Prostate gland (tissue), 2 donors: ENCODE measurements around the gene GPATCH8. TPM values are rescaled to one million over a fixed set of nuclear protein-coding genes. Genes with fewer than 3 reads are reported as not detected.
A peak's percentile ranks its signal among the peaks of the same experiment; 100 is the strongest.

Experiments used
- DNase-seq: peaks from one replicate; pipeline ENCODE4 v3.0.0-alpha.2; 2019; ENCODE audit warnings: low spot score
- H3K27ac ChIP-seq, 2 donors: fragments of 200-600 bp; sonication (generic); 2 replicates each; pipeline ENCODE4 v1.5.1; 2017 to 2019
- H3K27me3 ChIP-seq: fragments of 200-600 bp; sonication (generic); replicated peaks from 2 replicates; pipeline ENCODE4 v1.5.1; 2019; ENCODE audit not compliant: insufficient read depth
- H3K36me3 ChIP-seq, 2 donors: fragments of 200-600 bp; sonication (generic); 1 replicate in 1 of 2; 2 replicates in 1 of 2; pipeline versions ENCODE4 v1.5.1 to v1.8.1; 2017 to 2019
- H3K4me1 ChIP-seq: fragments of 200-600 bp; sonication (generic); replicated peaks from 2 replicates; pipeline ENCODE4 v1.5.1; 2019
- H3K4me3 ChIP-seq, 2 donors: fragments of 200-600 bp; sonication (generic); 2 replicates each; pipeline ENCODE4 v1.5.1; 2017 to 2019
- H3K9me3 ChIP-seq: fragments of 200-600 bp; sonication (generic); 2 replicates; pipeline ENCODE4 v1.5.1; 2017
- CTCF ChIP-seq, 4 experiments: fragments of 200-600 bp in 2 of 4; fragments of 450-650 bp in 2 of 4; sonication (generic) in 2 of 4; IDR thresholded peaks; 1 replicate in 3 of 4; 2 replicates in 1 of 4; pipeline ENCODE4 v1.5.1; 2016 to 2019; ENCODE audit warnings: antibody characterized with exemption in 4 of 4, mild to moderate bottlenecking in 2 of 4, moderate library complexity in 2 of 4
- POLR2A ChIP-seq: fragments of 450-650 bp; IDR thresholded peaks from one replicate; pipeline ENCODE4 v1.6.1; 2016; ENCODE audit warnings: antibody characterized with exemption, mild to moderate bottlenecking
- POLR2AphosphoS5 ChIP-seq: sonication (generic); formaldehyde crosslinking; IDR thresholded peaks from one replicate; pipeline ENCODE4 v1.6.1; 2017; ENCODE audit warnings: antibody characterized with exemption
- WGBS: methylation state at CpG from one replicate; pipeline ENCODE4 v1.1.5; 2018; 5-methylcytosine and 5-hydroxymethylcytosine counted together
- intact Hi-C: fragments of 100-400 bp; cut with DNase I; formaldehyde crosslinking; loops from one replicate; pipeline ENCODE4 v1.14.2; 2022
- total RNA-seq, 2 donors: library from RNA; depleted of rRNA; stranded (reverse); fragments of >200 nt; gene quantifications; one replicate each; pipeline ENCODE4 v1.1.0, GENCODE V29; 2016

GPATCH8 gene
- total RNA-seq, 2 donors from 2014 or later: 25.2 to 42.8 TPM

DNA sequence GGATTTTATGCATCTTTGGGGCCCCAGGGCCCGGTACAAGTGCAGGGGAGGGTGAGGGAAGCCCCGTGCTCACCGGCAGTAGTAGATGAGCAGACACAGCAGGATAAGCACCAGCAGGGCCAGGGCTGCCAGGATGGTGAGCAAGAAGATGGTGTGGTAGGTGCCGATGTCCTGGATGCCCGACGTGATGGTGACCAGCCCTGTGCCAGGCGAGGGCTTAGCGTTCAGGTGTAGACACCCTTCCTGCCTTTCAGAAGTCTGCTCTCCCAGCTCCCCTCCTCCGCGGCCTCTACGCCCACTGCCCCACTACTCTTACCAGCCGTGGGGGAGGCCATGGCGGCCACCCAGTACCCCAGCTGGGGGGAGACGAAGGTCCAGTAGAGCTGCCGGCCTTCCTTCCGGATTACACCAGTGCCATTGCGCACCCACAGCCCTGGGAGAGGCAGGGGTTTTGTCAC is 147.5 kb downstream of the GPATCH8 start:
- no peak for DNase-seq
- H3K27ac ChIP-seq: no peak overlapping the region
- H3K27me3 ChIP-seq: no peaks in the 10 kb centered on the region
- 83% methylated on average over 17 of the region's 17 CpGs for WGBS
- H3K4me3 ChIP-seq: no peak overlapping the region
- intact Hi-C loops: no loop called here
- TF ChIP-seq POLR2A: no peak
- TF ChIP-seq POLR2AphosphoS5: no peak
- no peaks in the 10 kb centered on the region for H3K9me3 ChIP-seq
- no peaks in the 10 kb centered on the region for H3K4me1 ChIP-seq
- peaks cover 5 to 6% of the 10 kb centered on the region in 2 donors for H3K36me3 ChIP-seq

DNA sequence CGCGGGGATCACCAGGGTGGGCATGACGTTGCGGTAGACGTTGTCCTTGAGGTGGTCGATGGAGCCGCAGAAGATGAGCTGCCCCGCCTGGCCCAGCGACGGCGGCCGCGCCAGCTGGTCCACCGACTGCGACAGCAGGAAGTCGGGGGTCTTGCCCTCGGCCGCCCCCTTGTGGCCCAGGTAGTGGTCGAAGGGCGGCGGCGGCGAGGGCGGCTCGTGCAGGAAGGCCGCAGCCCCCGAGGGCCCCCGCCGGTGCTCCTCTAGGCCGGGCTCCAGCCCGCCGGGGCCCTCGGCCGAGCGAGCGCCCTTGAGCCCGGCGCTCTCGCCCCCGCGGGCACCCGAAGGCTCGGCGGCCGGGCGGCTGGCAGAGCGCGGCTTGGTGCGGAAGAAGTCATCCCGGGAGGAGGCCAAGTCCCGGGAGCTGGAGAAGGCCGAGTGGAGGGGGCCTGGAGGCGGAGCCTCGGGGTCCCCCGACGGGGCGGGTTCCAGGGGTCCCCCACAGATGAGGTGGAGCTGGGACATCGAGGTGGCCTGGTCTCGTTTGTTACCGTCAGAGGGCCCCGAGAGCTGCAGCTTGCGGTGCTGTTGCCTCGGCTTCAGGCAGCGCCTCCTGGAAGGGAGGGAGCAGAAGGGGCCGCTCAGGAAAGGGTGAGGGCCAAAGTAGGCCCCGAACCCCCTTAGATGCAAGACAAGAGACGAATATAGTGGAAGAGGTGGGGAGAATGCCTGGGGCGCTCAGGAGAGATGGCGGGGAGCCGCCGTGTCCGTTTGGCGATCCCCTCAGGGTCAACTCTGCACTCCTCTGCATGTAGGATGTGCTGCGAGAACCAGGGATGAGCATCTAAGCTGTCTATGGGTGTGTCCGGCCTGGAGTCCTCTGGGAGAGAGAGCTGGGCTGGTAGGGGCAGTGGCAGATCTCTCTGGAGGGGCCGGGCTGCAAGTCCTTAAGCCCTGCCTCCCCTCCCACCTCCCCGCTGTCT is 148.3 kb downstream of the GPATCH8 start:
- intact Hi-C loops: no loop called here
- Histone ChIP-seq H3K4me1 (no peaks in the 10 kb centered on the region), H3K27ac (no peak overlapping the region), H3K27me3 (no peaks in the 10 kb centered on the region), H3K9me3 (no peaks in the 10 kb centered on the region), H3K36me3 (peaks cover 5 to 7% of the 10 kb centered on the region in 2 donors), H3K4me3 (no peak overlapping the region)
- TF ChIP-seq CTCF (IDR thresholded peaks at IDR 0.05) (no peak), POLR2AphosphoS5 (no peak), POLR2A (no peak)
- DNase-seq: no peak
- 73% methylated on average over 53 of the region's 77 CpGs for WGBS

DNA sequence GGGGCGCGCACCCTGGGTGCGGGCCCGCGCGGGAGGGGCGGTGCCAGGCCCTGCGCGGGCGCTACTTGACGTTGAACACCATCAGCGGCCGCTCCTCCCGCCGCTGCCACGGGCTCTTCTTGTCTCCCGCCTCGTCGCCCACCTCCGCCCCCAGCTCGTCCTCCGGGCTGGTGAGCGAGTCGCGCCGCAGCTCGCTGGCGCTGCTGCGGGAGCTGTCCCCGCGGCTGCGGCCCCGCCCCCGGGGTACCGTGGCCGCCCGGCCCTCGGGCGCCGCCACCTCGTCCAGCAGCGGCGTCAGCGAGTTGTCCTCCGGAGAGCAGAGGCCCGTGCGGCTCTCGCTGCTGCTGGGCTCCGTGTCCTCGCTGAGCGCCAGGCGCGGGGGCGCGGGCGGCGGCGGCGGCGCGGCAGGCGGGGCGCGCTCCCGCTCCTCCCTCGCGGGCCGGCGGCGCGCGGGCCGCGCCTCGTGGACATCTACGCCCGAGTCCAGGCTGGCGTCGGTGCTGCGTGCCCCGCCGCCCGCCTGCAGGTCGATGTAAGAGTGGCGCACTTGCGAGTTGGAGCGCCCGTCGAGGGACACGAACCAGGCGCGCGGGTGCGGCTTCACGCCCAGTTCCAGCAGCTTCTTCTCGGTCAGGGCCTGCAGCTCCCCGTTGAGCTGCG is 149.4 kb downstream of the GPATCH8 start:
- Histone ChIP-seq H3K4me1 (no peaks in the 10 kb centered on the region), H3K27ac (peak overlapping the region in 1 of 2 donors; percentile 23), H3K36me3 (peaks cover 5 to 10% of the 10 kb centered on the region in 2 donors), H3K27me3 (no peaks in the 10 kb centered on the region), H3K4me3 (peak overlapping the region; percentile 32), H3K9me3 (no peaks in the 10 kb centered on the region)
- no peak for DNase-seq
- 57% methylated on average over 21 of the region's 98 CpGs for WGBS
- intact Hi-C loops: no loop called here
- TF ChIP-seq POLR2AphosphoS5 (no peak), CTCF (IDR thresholded peaks at IDR 0.05) (no peak), POLR2A (no peak)

- H3K9me3 ChIP-seq: no peaks in the 10 kb centered on the region
- peak overlapping the region; percentile 32 for H3K4me3 ChIP-seq
- peaks cover 5 to 10% of the 10 kb centered on the region in 2 donors for H3K36me3 ChIP-seq
- no peaks in the 10 kb centered on the region for H3K4me1 ChIP-seq
- WGBS: 63% methylated on average over 17 of the region's 22 CpGs
- intact Hi-C loops: no loop called here
- no peak for DNase-seq
- H3K27ac ChIP-seq: peak overlapping the region in 1 of 2 donors; percentile 23
- H3K27me3 ChIP-seq: no peaks in the 10 kb centered on the region
- no peak for TF ChIP-seq POLR2A
- no peak for TF ChIP-seq POLR2AphosphoS5
- TF ChIP-seq CTCF (IDR thresholded peaks at IDR 0.05): no peak
Observed at GRCh38 chr17:44352828-44353671, 150.2 kb downstream of the GPATCH8 start.
